ENCODE data around the gene TCTN1. TPM values are rescaled to one million over a fixed set of nuclear protein-coding genes. Genes with fewer than 3 reads are reported as not detected.

Gene TCTN1
- total and polyA plus RNA-seq, 2 of the 8 experiments (the other 6 are each of a cell fraction or from before 2014, with no cell fraction given) = 14.7 to 16.4 TPM

DNA sequence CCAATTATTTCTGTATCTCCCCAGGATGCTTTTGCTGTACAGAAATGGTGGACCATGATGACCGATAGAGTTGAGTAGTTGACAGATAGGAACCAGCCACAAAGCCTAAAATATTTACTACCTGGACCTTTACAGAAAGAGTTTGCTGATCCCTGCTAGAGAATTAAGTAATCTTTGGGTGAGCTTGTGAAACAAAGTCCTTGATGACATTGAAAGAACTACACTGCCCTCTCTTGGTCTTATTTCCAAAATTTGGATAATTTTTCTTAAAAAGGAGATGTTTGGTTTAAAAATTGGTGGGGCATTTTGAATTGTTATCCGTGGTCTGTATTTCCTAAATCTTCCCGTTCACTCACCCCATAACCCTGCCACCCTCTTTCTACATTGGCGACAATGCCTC lies 13.7 kb upstream of the TCTN1 start:
- Histone ChIP-seq H2BK120ac (replicated peaks; ENCODE audit: low read depth, low read length) (no peak overlapping the region), H4K91ac (replicated peaks; ENCODE audit: insufficient read length, low read length) (no peak overlapping the region), H3K9ac (replicated peaks in 1 of 4; ENCODE audit: extremely low read depth in 1 of 4, low read depth in 3 of 4, low read length in 3 of 4) (no peak overlapping the region), H3K36me3 (ENCODE audit: control insufficient read depth in 2 of 4, insufficient read depth in 4 of 4, low read length in 3 of 4) (no peaks in the 10 kb centered on the region), H2BK20ac (ENCODE audit: low read length) (no peak overlapping the region), H3K14ac (ENCODE audit: insufficient read length) (no peak overlapping the region), H2BK5ac (ENCODE audit: low read depth, low read length) (no peak overlapping the region), H2BK12ac (ENCODE audit: low read depth, low read length) (no peak overlapping the region), H2BK15ac (ENCODE audit: low read length) (no peak overlapping the region), H3K27ac (ENCODE audit: low read depth, low read length) (no peak overlapping the region), H3K4me1 (replicated peaks in 1 of 4; ENCODE audit: control insufficient read depth in 3 of 4, insufficient read depth in 4 of 4, low read length in 3 of 4) (no peaks in the 10 kb centered on the region), H2AK5ac (ENCODE audit: low read depth, low read length) (no peak overlapping the region), H3K4ac (replicated peaks; ENCODE audit: insufficient read length, low read depth, low read length) (no peak overlapping the region), H4K8ac (ENCODE audit: extremely low read depth, insufficient read depth, low read length) (no peak overlapping the region), H2AFZ (ENCODE audit: low read length) (no peak overlapping the region), H3K23ac (ENCODE audit: insufficient read length) (no peak overlapping the region), H3K4me2 (ENCODE audit: insufficient read depth in 1 of 2, low read depth in 2 of 2, low read length in 2 of 2) (no peak overlapping the region), H3K79me1 (ENCODE audit: low read depth, low read length) (no peaks in the 10 kb centered on the region), H3K27me3 (replicated peaks in 1 of 4; ENCODE audit: control insufficient read depth in 3 of 4, extremely low read depth in 1 of 4, insufficient read depth in 3 of 4, low read length in 3 of 4) (no peaks in the 10 kb centered on the region), H4K5ac (ENCODE audit: insufficient read length, low read depth, low read length) (no peak overlapping the region), H3K79me2 (ENCODE audit: control insufficient read depth in 1 of 2, insufficient read depth in 2 of 2, low read length in 2 of 2) (no peaks in the 10 kb centered on the region), H3K23me2 (ENCODE audit: low read depth, low read length) (no peaks in the 10 kb centered on the region; the same call in 1 of the 2 replicates), H3K18ac (ENCODE audit: extremely low read depth, low read length) (no peak overlapping the region), H4K20me1 (replicated peaks in 1 of 2; ENCODE audit: control insufficient read depth in 1 of 2, insufficient read depth in 2 of 2, low read length in 2 of 2) (no peaks in the 10 kb centered on the region), H3K4me3 (ENCODE audit: extremely low read depth in 1 of 4, insufficient read depth in 2 of 4, low read depth in 3 of 4, low read length in 4 of 4) (no peak overlapping the region), H3K9me3 (ENCODE audit: insufficient read depth in 2 of 2, low read depth in 1 of 2, low read length in 1 of 2) (no peaks in the 10 kb centered on the region), H3K56ac (replicated peaks; ENCODE audit: insufficient read length, low read depth, low read length) (no peak overlapping the region)
- FAIRE-seq (no peak), DNase-seq (ENCODE audit: low read depth in 1 of 2, low spot score in 2 of 2) (no peak)
- CTCF ChIA-PET (ENCODE audit: partially characterized antibody) = interaction anchor here (0.8 to 14.6 kb wide), 22 partner anchors 9 to 227 kb away, joined by 3 to 190 read pairs (median 6); partner anchors contain the start of genes ARPC3, FAM216A, GPN3 and RAD9B
- peak; percentile 91 for TF ChIP-seq CEBPB (IDR thresholded peaks at IDR 0.05; ENCODE audit: low read depth, low read length)
- TF ChIP-seq TAF7 (optimal IDR thresholded peaks at IDR 0.05; ENCODE audit: borderline replicate concordance, low read depth, low read length) = no peak
- TF ChIP-seq, protein P1, sequence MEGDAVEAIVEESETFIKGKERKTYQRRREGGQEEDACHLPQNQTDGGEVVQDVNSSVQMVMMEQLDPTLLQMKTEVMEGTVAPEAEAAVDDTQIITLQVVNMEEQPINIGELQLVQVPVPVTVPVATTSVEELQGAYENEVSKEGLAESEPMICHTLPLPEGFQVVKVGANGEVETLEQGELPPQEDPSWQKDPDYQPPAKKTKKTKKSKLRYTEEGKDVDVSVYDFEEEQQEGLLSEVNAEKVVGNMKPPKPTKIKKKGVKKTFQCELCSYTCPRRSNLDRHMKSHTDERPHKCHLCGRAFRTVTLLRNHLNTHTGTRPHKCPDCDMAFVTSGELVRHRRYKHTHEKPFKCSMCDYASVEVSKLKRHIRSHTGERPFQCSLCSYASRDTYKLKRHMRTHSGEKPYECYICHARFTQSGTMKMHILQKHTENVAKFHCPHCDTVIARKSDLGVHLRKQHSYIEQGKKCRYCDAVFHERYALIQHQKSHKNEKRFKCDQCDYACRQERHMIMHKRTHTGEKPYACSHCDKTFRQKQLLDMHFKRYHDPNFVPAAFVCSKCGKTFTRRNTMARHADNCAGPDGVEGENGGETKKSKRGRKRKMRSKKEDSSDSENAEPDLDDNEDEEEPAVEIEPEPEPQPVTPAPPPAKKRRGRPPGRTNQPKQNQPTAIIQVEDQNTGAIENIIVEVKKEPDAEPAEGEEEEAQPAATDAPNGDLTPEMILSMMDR (IDR thresholded peaks at IDR 0.05; ENCODE audit: control extremely low read depth in 1 of 3, insufficient read depth in 1 of 3, low read depth in 1 of 3, low read length in 3 of 3) = peak in 2 of 3 experiments; percentile 26 to 33; a peak in 2 of 4 replicates
- TF ChIP-seq ZNF274 (IDR thresholded peaks at IDR 0.05; ENCODE audit: borderline replicate concordance, extremely low read depth, low read length) = no peak
- TF ChIP-seq SIX5 (IDR thresholded peaks at IDR 0.05; ENCODE audit: low read depth, low read length) = no peak
- no peak for TF ChIP-seq HDAC2 (IDR thresholded peaks at IDR 0.05; ENCODE audit: borderline replicate concordance in 1 of 2, low read depth in 2 of 2, low read length in 2 of 2)
- TF ChIP-seq RFX5 (IDR thresholded peaks at IDR 0.05; ENCODE audit: borderline replicate concordance, low read depth, low read length) = no peak
- peak; percentile 60 to 64 for TF ChIP-seq RAD21 (IDR thresholded peaks at IDR 0.05 in 1 of 2, conservative IDR thresholded peaks at IDR 0.05 in 1 of 2; ENCODE audit: low read depth in 2 of 2, low read length in 2 of 2)
- TF ChIP-seq BRCA1 (IDR thresholded peaks at IDR 0.05; ENCODE audit: low read depth, low read length) = no peak
- TF ChIP-seq, protein P2, sequence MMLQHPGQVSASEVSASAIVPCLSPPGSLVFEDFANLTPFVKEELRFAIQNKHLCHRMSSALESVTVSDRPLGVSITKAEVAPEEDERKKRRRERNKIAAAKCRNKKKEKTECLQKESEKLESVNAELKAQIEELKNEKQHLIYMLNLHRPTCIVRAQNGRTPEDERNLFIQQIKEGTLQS (IDR thresholded peaks at IDR 0.05; ENCODE audit: insufficient read depth, low read depth, low read length) = no peak
- POLR2A ChIA-PET (ENCODE audit: partially characterized antibody) = interaction anchor here (0.6 to 3.8 kb wide), 4 partner anchors 7 to 136 kb away, joined by 3 to 17 read pairs (median 4); partner anchors contain the start of genes FAM216A and GPN3
- WGBS, 2 experiments (ENCODE audit: extremely low coverage in 1 of 2, insufficient coverage in 1 of 2, insufficient read length in 1 of 2, insufficient replicate concordance in 2 of 2, low coverage in 1 of 2, low lambda C conversion rate in 2 of 2, missing lambda C conversion rate in 1 of 2) = 70% methylated on average over 4 of the region's 4 CpGs; no CpG with 5 or more reads in 1 of the 2 experiments

Measured in H1 (cell line).